Measurements from ENCODE around the gene SLC12A8.

Gene SLC12A8

GRCh38 chr3:125151442-125151817 is 61.1 kb downstream of the SLC12A8 start:
- DNase-seq: no peak

- DNase-seq: no peak
Measured at GRCh38 chr3:125150525-125151441, 61.8 kb downstream of the SLC12A8 start.

GRCh38 chr3:125149462-125149861 is 63.1 kb downstream of the SLC12A8 start:
- no peak for DNase-seq

- DNase-seq: no peak
Measured at GRCh38 chr3:125148836-125149235, 63.7 kb downstream of the SLC12A8 start.

GRCh38 chr3:125148016-125148812 is 64.3 kb downstream of the SLC12A8 start:
- no peak for DNase-seq

GRCh38 chr3:125147491-125147820 is 65.1 kb downstream of the SLC12A8 start:
- no peak for DNase-seq

GRCh38 chr3:125146626-125147490 is 65.7 kb downstream of the SLC12A8 start:
- DNase-seq: no peak

- DNase-seq: no peak
Measured at GRCh38 chr3:125145751-125146475, 66.6 kb downstream of the SLC12A8 start.

GRCh38 chr3:125144653-125145314 is 67.8 kb downstream of the SLC12A8 start:
- no peak for DNase-seq

- DNase-seq: no peak
Measured at GRCh38 chr3:125143982-125144652, 68.4 kb downstream of the SLC12A8 start.

GRCh38 chr3:125143538-125143937 is 69.0 kb downstream of the SLC12A8 start:
- no peak for DNase-seq

GRCh38 chr3:125142940-125143339 is 69.6 kb downstream of the SLC12A8 start:
- DNase-seq: no peak

- DNase-seq: no peak
Measured at GRCh38 chr3:125142420-125142778, 70.1 kb downstream of the SLC12A8 start.

GRCh38 chr3:125141596-125142419 is 70.7 kb downstream of the SLC12A8 start:
- no peak for DNase-seq

GRCh38 chr3:125140818-125141595 is 71.5 kb downstream of the SLC12A8 start:
- no peak for DNase-seq

- no peak for DNase-seq
Measured at GRCh38 chr3:125140011-125140817, 72.3 kb downstream of the SLC12A8 start.

- no peak for DNase-seq
Measured at GRCh38 chr3:125139386-125139785, 73.2 kb downstream of the SLC12A8 start.

- no peak for DNase-seq
Measured at GRCh38 chr3:125137358-125138033, 75.1 kb downstream of the SLC12A8 start.

Measured in GOT3 (cell line).